Measurements from ENCODE around the gene KISS1R. TPM values are rescaled to one million over a fixed set of nuclear protein-coding genes. Genes with fewer than 3 reads are reported as not detected.

Gene KISS1R
- total RNA-seq, 2 experiments from 2014 or later: 1.5 to 1.6 TPM

GRCh38 chr19:943551-944170 lies 26.5 kb downstream of the KISS1R start:
- no peaks in the 10 kb centered on the region for H3K9me3 Mint-ChIP-seq
- Histone ChIP-seq H3K9me3 (ENCODE audit: control insufficient read depth in 1 of 2, insufficient read depth in 1 of 2, low read length in 2 of 2) (peaks cover 0 to 5% of the 10 kb centered on the region in 2 experiments), H3K4me1 (ENCODE audit: insufficient read depth, low read length) (peaks cover 27% of the 10 kb centered on the region), H3K27me3 (ENCODE audit: control insufficient read depth in 1 of 2, insufficient read depth in 2 of 2, low read length in 2 of 2) (no peaks in the 10 kb centered on the region), H3K36me3 (ENCODE audit: insufficient read depth, low read length) (no peaks in the 10 kb centered on the region), H3K4me3 (ENCODE audit: low read length) (no peak overlapping the region), H3K27ac (ENCODE audit: low read depth in 1 of 2, low read length in 2 of 2) (no peak overlapping the region)
- ChIA-PET CTCF (no interaction called here), POLR2A (no interaction called here)
- H3K36me3 Mint-ChIP-seq (ENCODE audit: low read depth): no peaks in the 10 kb centered on the region
- H3K4me3 Mint-ChIP-seq: no peak overlapping the region
- DNase-seq: no peak
- peaks cover 19% of the 10 kb centered on the region for H3K4me1 Mint-ChIP-seq (ENCODE audit: low read depth)
- no peak for ATAC-seq (ENCODE audit: poor library complexity)
- no peak for TF ChIP-seq CTCF (IDR thresholded peaks at IDR 0.05)
- no peak overlapping the region for H3K27ac Mint-ChIP-seq
- no peaks in the 10 kb centered on the region for H3K27me3 Mint-ChIP-seq
- intact Hi-C loops (cut with DNase I, micrococcal nuclease): no loop called here

DNA sequence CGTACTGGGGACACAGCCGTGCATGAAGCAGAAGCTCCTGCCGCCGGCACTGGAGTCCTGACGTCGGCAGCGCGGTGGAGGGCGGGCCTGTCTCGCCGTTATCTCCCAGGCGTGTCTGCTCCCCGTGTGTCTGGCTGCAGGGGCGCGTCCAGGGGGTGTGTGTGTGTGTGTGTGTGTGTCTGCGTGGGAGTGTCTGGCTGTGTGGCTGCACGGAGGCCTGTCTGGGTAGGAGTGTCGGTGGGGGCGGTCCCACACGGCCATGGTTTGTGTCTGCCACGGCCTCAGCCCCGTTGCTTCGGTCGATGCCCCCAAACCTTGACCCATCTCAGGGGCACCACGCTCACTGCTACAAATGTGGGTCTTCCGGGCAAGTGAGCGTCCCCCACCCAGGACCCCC lies 27.0 kb downstream of the KISS1R start:
- Mint-ChIP-seq H3K9me3 (no peaks in the 10 kb centered on the region), H3K27me3 (no peaks in the 10 kb centered on the region), H3K27ac (no peak overlapping the region), H3K4me1 (ENCODE audit: low read depth) (peaks cover 18% of the 10 kb centered on the region), H3K36me3 (ENCODE audit: low read depth) (no peaks in the 10 kb centered on the region), H3K4me3 (no peak overlapping the region)
- ATAC-seq (ENCODE audit: poor library complexity): no peak
- no peak for TF ChIP-seq CTCF (IDR thresholded peaks at IDR 0.05)
- H3K27ac ChIP-seq (ENCODE audit: low read depth in 1 of 2, low read length in 2 of 2): no peak overlapping the region
- H3K27me3 ChIP-seq (ENCODE audit: control insufficient read depth in 1 of 2, insufficient read depth in 2 of 2, low read length in 2 of 2): no peaks in the 10 kb centered on the region
- CTCF ChIA-PET: no interaction called here
- DNase-seq: peak in 1 of 14 experiments; percentile 45
- POLR2A ChIA-PET: no interaction called here
- peaks cover 0 to 5% of the 10 kb centered on the region in 2 experiments for H3K9me3 ChIP-seq (ENCODE audit: control insufficient read depth in 1 of 2, insufficient read depth in 1 of 2, low read length in 2 of 2)
- intact Hi-C loops (cut with DNase I, micrococcal nuclease): no loop called here
- no peak overlapping the region for H3K4me3 ChIP-seq (ENCODE audit: low read length)
- H3K4me1 ChIP-seq (ENCODE audit: insufficient read depth, low read length): peaks cover 27% of the 10 kb centered on the region
- no peaks in the 10 kb centered on the region for H3K36me3 ChIP-seq (ENCODE audit: insufficient read depth, low read length)

GRCh38 chr19:944663-945241 lies 27.6 kb downstream of the KISS1R start:
- Histone ChIP-seq H3K4me3 (ENCODE audit: low read length) (no peak overlapping the region), H3K27ac (ENCODE audit: low read depth in 1 of 2, low read length in 2 of 2) (no peak overlapping the region), H3K27me3 (ENCODE audit: control insufficient read depth in 1 of 2, insufficient read depth in 2 of 2, low read length in 2 of 2) (no peaks in the 10 kb centered on the region), H3K36me3 (ENCODE audit: insufficient read depth, low read length) (no peaks in the 10 kb centered on the region), H3K4me1 (ENCODE audit: insufficient read depth, low read length) (peaks cover 22% of the 10 kb centered on the region), H3K9me3 (ENCODE audit: control insufficient read depth in 1 of 2, insufficient read depth in 1 of 2, low read length in 2 of 2) (peaks cover 0 to 5% of the 10 kb centered on the region in 2 experiments)
- CTCF ChIA-PET: no interaction called here
- peaks cover 13% of the 10 kb centered on the region for H3K4me1 Mint-ChIP-seq (ENCODE audit: low read depth)
- TF ChIP-seq CTCF (IDR thresholded peaks at IDR 0.05): no peak
- DNase-seq (no peak), ATAC-seq (ENCODE audit: poor library complexity) (no peak)
- H3K36me3 Mint-ChIP-seq (ENCODE audit: low read depth): no peaks in the 10 kb centered on the region
- H3K27me3 Mint-ChIP-seq: no peaks in the 10 kb centered on the region
- H3K4me3 Mint-ChIP-seq: no peak overlapping the region
- intact Hi-C loops (cut with DNase I, micrococcal nuclease): no loop called here
- no peaks in the 10 kb centered on the region for H3K9me3 Mint-ChIP-seq
- POLR2A ChIA-PET: no interaction called here
- H3K27ac Mint-ChIP-seq: no peak overlapping the region
